Heart right ventricle (tissue), 16 donors: ENCODE results near the gene DST. TPM values are rescaled to one million over a fixed set of nuclear protein-coding genes. Genes with fewer than 3 reads are reported as not detected.

ENCODE experiments used
- ATAC-seq, 8 donors: fragments of 200-7000 bp; cut with Tn5 transposase; one replicate each; pipeline ENCODE4 v1.9.1; 2020; ENCODE audit warnings: mild to moderate bottlenecking in 8 of 8, moderate library complexity in 8 of 8, moderate number of reproducible peaks in 1 of 8
- DNase-seq, 2 donors: peaks; one replicate each; pipeline ENCODE4 v3.0.0-alpha.2; 2020
- H3K27ac ChIP-seq, 10 donors: fragments of 200-600 bp; sonication (generic) in 2 of 10; one replicate each; pipeline versions ENCODE4 v1.5.0 to v1.8.0; 2020 to 2022; ENCODE audit warnings: mild to moderate bottlenecking in 3 of 10
- H3K27me3 ChIP-seq, 7 donors: fragments of 200-600 bp; one replicate each; pipeline ENCODE4 v1.8.0; 2021 to 2022; ENCODE audit warnings: mild to moderate bottlenecking in 2 of 7
- H3K36me3 ChIP-seq, 9 donors: fragments of 200-600 bp; sonication (generic) in 1 of 9; one replicate each; pipeline versions ENCODE4 v1.5.0 to v1.8.0; 2020 to 2022; ENCODE audit warnings: mild to moderate bottlenecking in 2 of 9
- H3K4me1 ChIP-seq, 9 donors: fragments of 200-600 bp; sonication (generic) in 1 of 9; one replicate each; pipeline versions ENCODE4 v1.5.0 to v1.8.0; 2020 to 2022; ENCODE audit warnings: mild to moderate bottlenecking in 4 of 9
- H3K4me3 ChIP-seq, 10 donors: fragments of 200-600 bp; sonication (generic) in 2 of 10; one replicate each; pipeline versions ENCODE4 v1.5.0 to v1.8.0; 2020 to 2022; ENCODE audit warnings: mild to moderate bottlenecking in 7 of 10, moderate library complexity in 2 of 10
- H3K9me3 ChIP-seq, 11 donors: fragments of 200-600 bp in 10 of 11; sonication (generic) in 2 of 11; one replicate each; pipeline versions ENCODE4 v1.5.0 to v1.8.0; 2013 to 2022; ENCODE audit warnings: mild to moderate bottlenecking in 2 of 11, control low read depth in 1 of 11, moderate library complexity in 1 of 11
- CTCF ChIP-seq, 9 donors: fragments of 200-600 bp; sonication (generic) in 2 of 9; IDR thresholded peaks; one replicate each; pipeline versions ENCODE4 v1.5.0 to v1.8.0; 2021 to 2022; ENCODE audit warnings: antibody characterized with exemption in 9 of 9, mild to moderate bottlenecking in 5 of 9, moderate library complexity in 1 of 9
- WGBS, 2 donors: extraction: QIAGEN DNeasy Blood & Tissue Kit; methylation state at CpG; one replicate each; pipeline ENCODE4 v1.1.7; 2013; ENCODE audit warnings: inconsistent platforms in 1 of 2; 5-methylcytosine and 5-hydroxymethylcytosine counted together
- intact Hi-C, 10 donors: fragments of 100-400 bp; cut with DNase I; formaldehyde crosslinking; loops; one replicate each; pipeline versions ENCODE4 v1.11.1 to v1.14.2; 2022
- polyA plus RNA-seq, 2 donors: library from polyadenylated mRNA; stranded (reverse); fragments of 200-250 nt; gene quantifications; one replicate each; pipeline ENCODE4 v1.2.3, GENCODE V29; 2013
- total RNA-seq, 10 donors: library from RNA; stranded (reverse); fragmentation: NEBNext Ultra II Directional in 3 of 10; extraction: Animal tissue kit (Norgen Biotek cat#: 25700) in 3 of 10; gene quantifications; one replicate each; pipeline versions ENCODE4 v1.2.1 to v1.2.4, GENCODE V29; 2021 to 2023
- donor health status: Arrhythmogenic right ventricular cardiomyopathy.
- donor health status: ischemic (EF 13 %, LVEDD 7.1; RV severe dilation, severe dysfunction).
- donor health status: healthy with polysubstance abuse.
- donor health status: DM: no; HTN: yes; CAD: no.
- donor health status: DM: no; HTN: no; CAD: no.
- donor health status: ischemic (EF 25% LVEDD 6.9; RV normal size, moderate dysfunction).
- donor health status: ischemic (EF 25% LVEDD 5.7; RV mildly dilated, moderate dysfunction).
- donor health status: healthy.
- donor health status: DM: yes; HTN: yes; CAD: no.
- donor health status: Ischemic cardiomyopathy.
- donor health status: ischemic (EF 35%, LVEDD 5.7; RV mildly dilated, moderate dysfunction).
- donor health status: nonischemic (EF 11% LVEDD 7.7; RV severe dilation, severe dysfunction).
- donor health status: DM: yes; HTN: yes; CAD: no.
- donor health status: PGD.
- donor health status: ischemic (EF 29% LVEDD 5.4; RV normal size, mild dysfunction).
- donor health status: nonischemic (EF 23%, LVEDD 6.1; RV moderate dilation, normal function).

The DST gene
- total and polyA plus RNA-seq, 12 donors: 103 to 619 (median 433) TPM

- no peak overlapping the region for H3K4me3 ChIP-seq
- H3K36me3 ChIP-seq: no peaks in the 10 kb centered on the region
- intact Hi-C loops: no loop called here
- peak in 2 of 8 donors; percentile 24 to 40 for ATAC-seq
- 71 to 75% methylated on average over 7 of the region's 7 CpGs for WGBS, 2 donors
- no peaks in the 10 kb centered on the region for H3K9me3 ChIP-seq
- no peak for DNase-seq
- no peaks in the 10 kb centered on the region for H3K27me3 ChIP-seq
- no peak for TF ChIP-seq CTCF (IDR thresholded peaks at IDR 0.05)
- H3K4me1 ChIP-seq: peaks cover 3 to 82% (median 41%) of the 10 kb centered on the region in 9 donors
- peak overlapping the region; percentile 34 to 86 (median 74) for H3K27ac ChIP-seq
Measured at GRCh38 chr6:56684342-56685101, 41.8 kb upstream of the DST start.

GRCh38 chr6:56683882-56684281 lies 41.2 kb upstream of the DST start:
- Histone ChIP-seq H3K36me3 (no peaks in the 10 kb centered on the region), H3K4me3 (no peak overlapping the region), H3K27me3 (no peaks in the 10 kb centered on the region), H3K4me1 (peaks cover 3 to 80% (median 36%) of the 10 kb centered on the region in 9 donors), H3K9me3 (no peaks in the 10 kb centered on the region), H3K27ac (peak overlapping the region; percentile 58 to 86 (median 75))
- peak; percentile 83 to 97 (median 91) for ATAC-seq
- peak in 1 of 2 donors; percentile 59 for DNase-seq
- WGBS, 2 donors: 35 to 52% methylated on average over 1 of the region's 1 CpG
- intact Hi-C loops: no loop called here
- TF ChIP-seq CTCF (IDR thresholded peaks at IDR 0.05): no peak

- intact Hi-C loops: no loop called here
- no peak overlapping the region for H3K4me3 ChIP-seq
- no peak for TF ChIP-seq CTCF (IDR thresholded peaks at IDR 0.05)
- ATAC-seq: no peak
- no peaks in the 10 kb centered on the region for H3K9me3 ChIP-seq
- peaks cover 6 to 77% (median 42%) of the 10 kb centered on the region in 9 donors for H3K4me1 ChIP-seq
- DNase-seq: no peak
- H3K27me3 ChIP-seq: no peaks in the 10 kb centered on the region
- no peaks in the 10 kb centered on the region for H3K36me3 ChIP-seq
- WGBS, 2 donors: 63 to 64% methylated on average over 1 of the region's 1 CpG
- H3K27ac ChIP-seq: peak overlapping the region in 9 of 10 donors; percentile 54 to 86 (median 75)
Measured at GRCh38 chr6:56682635-56683034, 39.9 kb upstream of the DST start.

GRCh38 chr6:56677559-56677958 lies 34.9 kb upstream of the DST start:
- Histone ChIP-seq H3K27me3 (no peaks in the 10 kb centered on the region), H3K4me1 (peaks cover 3 to 51% (median 27%) of the 10 kb centered on the region in 9 donors), H3K36me3 (no peaks in the 10 kb centered on the region), H3K4me3 (no peak overlapping the region), H3K9me3 (no peaks in the 10 kb centered on the region), H3K27ac (peak overlapping the region in 6 of 10 donors; percentile 10 to 62 (median 41))
- no peak for DNase-seq
- no peak for TF ChIP-seq CTCF (IDR thresholded peaks at IDR 0.05)
- peak in 4 of 8 donors; percentile 29 to 77 (median 48) for ATAC-seq
- intact Hi-C loops: no loop called here
